Stimulated activated CD4-positive, alpha-beta T cell treated with anti-CD3 and anti-CD28 coated beads, Interleukin-1b, Interleukin-23, amount 100 ng/mL, for 4 hours (primary cell): ENCODE measurements around the gene SEMA6D.

ENCODE experiments used
- DNase-seq, 2 donors: peaks; one replicate each; pipeline ENCODE4 v3.0.0-alpha.2; 2020; ENCODE audit warnings: low read depth in 2 of 2

The SEMA6D gene

GRCh38 chr15:47822048-47822447 lies 104.7 kb downstream of the SEMA6D start:
- DNase-seq: no peak
